B cell (primary cell): ENCODE results near the gene ANGPTL2. TPM values are rescaled to one million over a fixed set of nuclear protein-coding genes. Genes with fewer than 3 reads are reported as not detected.
"Not testable (repeated sequence)": the region's sequence is repeated elsewhere in the genome, so short reads cannot be mapped to it uniquely, and the experiment has no call there.

Experiments used
- ATAC-seq: fragments of 200-7000 bp; cut with Tn5 transposase; one replicate; pipeline ENCODE4 v1.10.0; 2021; ENCODE audit warnings: low read depth, mild to moderate bottlenecking, moderate number of reproducible peaks, moderate library complexity
- CTCF ChIA-PET: fragments of 350-600 bp; sonication (Branson Sonifier 250); formaldehyde crosslinking; loops from one replicate; lab custom pipeline; 2021; ENCODE audit warnings: antibody characterized with exemption, inconsistent platforms; lab: Charles Lee
- POLR2A ChIA-PET: fragments of 350-600 bp; sonication (Branson Sonifier 250); formaldehyde crosslinking; loops from one replicate; lab custom pipeline; 2021; ENCODE audit warnings: antibody characterized with exemption; lab: Charles Lee
- DNase-seq: peaks from one replicate; pipeline ENCODE4 v3.0.0; 2013
- H2AFZ ChIP-seq: 2 replicates; pipeline ENCODE4 v1.6.1; 2012; ENCODE audit warnings: mild to moderate bottlenecking, low read depth, low read length; ENCODE audit not compliant: insufficient read depth, poor library complexity, severe bottlenecking
- H3K27ac ChIP-seq, 2 donors: 1 replicate in 1 of 2; 2 replicates in 1 of 2; pipeline ENCODE4 v1.5.1; 2012 to 2013; ENCODE audit warnings: low read length in 2 of 2, mild to moderate bottlenecking in 2 of 2, moderate library complexity in 1 of 2
- H3K27me3 ChIP-seq, 4 experiments: fragments of 200-600 bp in 1 of 4; sonication (generic) in 1 of 4; replicated peaks in 1 of 4; 1 replicate in 2 of 4; 2 replicates in 2 of 4; pipeline versions ENCODE4 v1.6.1 to v1.7.0; 2013 to 2016; ENCODE audit warnings: low read length in 3 of 4, mild to moderate bottlenecking in 2 of 4, mixed read lengths in 1 of 4, moderate library complexity in 1 of 4; ENCODE audit not compliant: insufficient read depth in 4 of 4, control insufficient read depth in 3 of 4; ENCODE audit errors: control extremely low read depth in 1 of 4
- H3K36me3 ChIP-seq, 2 experiments: replicated peaks in 1 of 2; 1 replicate in 1 of 2; 2 replicates in 1 of 2; pipeline versions ENCODE4 v1.6.1 to v1.7.1; 2013; ENCODE audit warnings: low read length in 1 of 2; ENCODE audit not compliant: insufficient read depth in 2 of 2, control insufficient read depth in 1 of 2; ENCODE audit errors: control extremely low read depth in 1 of 2, extremely low read depth in 1 of 2
- H3K4me1 ChIP-seq, 2 donors: fragments of 200-600 bp in 1 of 2; sonication (generic) in 1 of 2; 1 replicate in 1 of 2; 2 replicates in 1 of 2; pipeline versions ENCODE4 v1.5.1 to v1.6.1; 2013 to 2017; ENCODE audit warnings: low read length in 2 of 2; ENCODE audit not compliant: control insufficient read depth in 2 of 2, insufficient read depth in 2 of 2
- H3K4me2 ChIP-seq: replicated peaks from 2 replicates; pipeline ENCODE3; 2012; ENCODE audit warnings: mild to moderate bottlenecking, low read depth, low read length; ENCODE audit not compliant: poor library complexity, severe bottlenecking
- H3K4me3 ChIP-seq, 5 experiments: fragments of 200-600 bp in 1 of 5; sonication (generic) in 1 of 5; 1 replicate in 3 of 5; 2 replicates in 2 of 5; pipeline versions ENCODE4 v1.5.1 to v1.7.0; 2011 to 2016; ENCODE audit warnings: low read length in 4 of 5, mild to moderate bottlenecking in 4 of 5, low read depth in 2 of 5, control low read depth in 1 of 5, moderate library complexity in 1 of 5; ENCODE audit not compliant: insufficient read depth in 1 of 5; ENCODE audit errors: control extremely low read depth in 1 of 5, extremely low read depth in 1 of 5
- H3K79me2 ChIP-seq: fragments of 200-600 bp; sonication (generic); one replicate; pipeline ENCODE4 v1.6.0; 2016; ENCODE audit warnings: low read length; ENCODE audit not compliant: control insufficient read depth, insufficient read depth
- H3K9ac ChIP-seq: fragments of 200-600 bp; sonication (generic); 2 replicates; pipeline ENCODE4 v1.6.1; 2017; ENCODE audit warnings: mild to moderate bottlenecking, low read length, moderate library complexity
- H3K9me3 ChIP-seq, 3 donors: one replicate each; pipeline versions ENCODE4 v1.6.1 to v1.7.1; 2013; ENCODE audit warnings: low read length in 2 of 3; ENCODE audit not compliant: control insufficient read depth in 2 of 3, insufficient read depth in 1 of 3; ENCODE audit errors: control extremely low read depth in 1 of 3
- H4K20me1 ChIP-seq: 2 replicates; pipeline ENCODE4 v1.6.0; 2012; ENCODE audit warnings: mild to moderate bottlenecking, low read length; ENCODE audit not compliant: insufficient read depth, control insufficient read depth, poor library complexity, severe bottlenecking
- H3K27ac Mint-ChIP-seq: one replicate; pipeline ENCODE4 v1.8.0; 2021; ENCODE audit warnings: mixed read lengths
- H3K27me3 Mint-ChIP-seq: one replicate; pipeline ENCODE4 v1.8.0; 2021; ENCODE audit warnings: mixed read lengths
- H3K4me1 Mint-ChIP-seq: one replicate; pipeline ENCODE4 v1.8.0; 2021; ENCODE audit warnings: mixed read lengths
- H3K4me3 Mint-ChIP-seq: one replicate; pipeline ENCODE4 v1.8.0; 2021; ENCODE audit warnings: mixed read lengths
- H3K9me3 Mint-ChIP-seq: one replicate; pipeline ENCODE4 v1.8.0; 2022; ENCODE audit warnings: mixed read lengths; ENCODE audit not compliant: insufficient read depth
- EZH2 ChIP-seq: IDR thresholded peaks from 2 replicates; pipeline ENCODE4 v1.6.1; 2012; ENCODE audit warnings: borderline replicate concordance, low read depth, mild to moderate bottlenecking, moderate library complexity, low read length; ENCODE audit not compliant: insufficient read depth, poor library complexity, severe bottlenecking
- WGBS: methylation state at CpG from one replicate; pipeline ENCODE4 v1.1.5; 2013; ENCODE audit warnings: missing lambda C conversion rate; ENCODE audit not compliant: insufficient coverage; 5-methylcytosine and 5-hydroxymethylcytosine counted together
- intact Hi-C: fragments of 100-400 bp; cut with micrococcal nuclease; formaldehyde crosslinking; loops from one replicate; pipeline ENCODE4 v1.10.0; 2022
- polyA minus RNA-seq: library from RNA; depleted of rRNA, polyadenylated mRNA; stranded (reverse); fragments of >200 nt; gene quantifications from 2 replicates; pipeline ENCODE4 v1.2.3, GENCODE V29; 2012
- polyA plus RNA-seq: library from polyadenylated mRNA; depleted of rRNA; stranded (reverse); fragments of >200 nt; gene quantifications from 2 replicates; pipeline ENCODE4 v1.2.3, GENCODE V29; 2012
- total RNA-seq, 2 donors: library from RNA; stranded (reverse); fragments of 120-200 nt in 1 of 2; gene quantifications; 1 replicate in 1 of 2; 2 replicates in 1 of 2; pipeline versions ENCODE4 v1.2.3 to v1.2.4, GENCODE V29; 2013 to 2022
- TF ChIP-seq, protein P1 (sequence below): fragments of 200-600 bp; IDR thresholded peaks from one replicate; pipeline ENCODE4 v1.8.0; 2022; ENCODE audit warnings: antibody characterized with exemption, mild to moderate bottlenecking

The ANGPTL2 gene, protein sequence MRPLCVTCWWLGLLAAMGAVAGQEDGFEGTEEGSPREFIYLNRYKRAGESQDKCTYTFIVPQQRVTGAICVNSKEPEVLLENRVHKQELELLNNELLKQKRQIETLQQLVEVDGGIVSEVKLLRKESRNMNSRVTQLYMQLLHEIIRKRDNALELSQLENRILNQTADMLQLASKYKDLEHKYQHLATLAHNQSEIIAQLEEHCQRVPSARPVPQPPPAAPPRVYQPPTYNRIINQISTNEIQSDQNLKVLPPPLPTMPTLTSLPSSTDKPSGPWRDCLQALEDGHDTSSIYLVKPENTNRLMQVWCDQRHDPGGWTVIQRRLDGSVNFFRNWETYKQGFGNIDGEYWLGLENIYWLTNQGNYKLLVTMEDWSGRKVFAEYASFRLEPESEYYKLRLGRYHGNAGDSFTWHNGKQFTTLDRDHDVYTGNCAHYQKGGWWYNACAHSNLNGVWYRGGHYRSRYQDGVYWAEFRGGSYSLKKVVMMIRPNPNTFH
- not detected in 2 replicates for total RNA-seq
- 0.98 TPM for total RNA-seq (2013)
- polyA plus RNA-seq = not detected in 2 replicates
- 0.07 TPM in 1 of 2 replicates, not detected in the other for polyA minus RNA-seq

DNA sequence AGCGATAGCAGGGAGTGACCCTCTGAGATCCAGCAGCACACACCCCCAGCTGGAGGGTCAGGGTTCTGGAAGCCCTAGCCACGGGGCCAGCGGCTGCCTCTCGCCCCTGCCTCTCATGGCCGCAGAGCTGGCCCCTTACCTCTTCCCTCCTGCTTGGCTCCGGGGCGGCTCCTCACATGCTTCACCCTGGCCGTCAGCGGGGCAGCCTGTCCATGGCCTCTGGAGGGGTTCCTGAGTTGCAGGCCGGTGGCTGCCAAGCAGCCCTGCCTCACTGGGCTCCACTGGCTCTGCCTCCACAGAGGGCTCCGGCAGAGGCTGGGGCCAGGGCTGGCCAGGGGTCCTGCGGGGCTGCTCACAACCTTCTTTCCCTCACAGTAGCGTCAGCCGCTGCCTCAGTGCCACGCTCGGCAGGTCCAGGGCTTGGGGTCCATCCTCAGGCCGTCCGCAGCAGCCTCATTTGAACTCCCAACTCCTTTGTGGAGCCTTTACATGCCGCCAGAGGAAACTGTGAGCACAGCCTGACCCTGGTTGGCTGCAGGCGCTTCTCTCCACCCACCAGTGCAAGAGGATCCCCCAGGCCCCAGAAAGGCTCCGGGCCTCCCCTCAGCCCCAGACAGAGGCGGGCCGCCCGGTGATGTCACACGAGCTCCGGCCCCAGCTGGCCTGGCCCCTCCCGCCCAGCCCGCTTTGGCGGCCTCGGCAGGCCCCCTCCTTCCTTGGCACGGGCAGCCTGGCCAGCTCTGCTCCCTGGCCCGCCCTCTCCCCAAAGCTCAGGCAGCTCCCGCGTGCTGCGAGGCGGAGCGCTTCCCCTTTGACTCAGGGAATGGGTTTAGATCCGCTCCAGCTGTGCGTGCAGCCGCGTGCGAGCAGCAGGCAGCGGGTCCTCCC is at the start of gene ANGPTL2:
ANGPTL2 (minus strand) TSS at position 460 of the 888 bp plus-strand sequence. CDS start 13,904 bp downstream, outside the sequence.
- Histone ChIP-seq H3K4me3 (peak within 1 kb of the TSS in 3 of 5 experiments; percentile 7 to 17 (median 11)), H3K9ac (peak within 1 kb of the TSS; percentile 13), H2AFZ (no peak within 1 kb of the TSS), H3K4me1 (peaks cover 19 to 30% of the 10 kb centered on the region in 2 donors), H3K27me3 (peaks cover 0 to 14% (median 5%) of the 10 kb centered on the region in 4 experiments), H3K9me3 (no peaks in the 10 kb centered on the region), H3K4me2 (peak within 1 kb of the TSS; percentile 64), H3K27ac (no peak within 1 kb of the TSS), H4K20me1 (no peaks in the 10 kb centered on the region), H3K36me3 (no peaks in the 10 kb centered on the region), H3K79me2 (no peaks in the 10 kb centered on the region)
- intact Hi-C loops = no loop called here
- peak; percentile 49 for DNase-seq
- Mint-ChIP-seq H3K4me1 (peaks cover 38% of the 10 kb centered on the region), H3K27me3 (peaks cover 22% of the 10 kb centered on the region), H3K9me3 (no peaks in the 10 kb centered on the region), H3K27ac (no peak within 1 kb of the TSS), H3K4me3 (peak within 1 kb of the TSS; percentile 47)
- POLR2A ChIA-PET = no interaction called here
- CTCF ChIA-PET = no interaction called here
- ATAC-seq = peak; percentile 53
- WGBS = 20% methylated on average over 43 of the region's 43 CpGs
- no peak for TF ChIP-seq EZH2
- TF ChIP-seq, protein P1, sequence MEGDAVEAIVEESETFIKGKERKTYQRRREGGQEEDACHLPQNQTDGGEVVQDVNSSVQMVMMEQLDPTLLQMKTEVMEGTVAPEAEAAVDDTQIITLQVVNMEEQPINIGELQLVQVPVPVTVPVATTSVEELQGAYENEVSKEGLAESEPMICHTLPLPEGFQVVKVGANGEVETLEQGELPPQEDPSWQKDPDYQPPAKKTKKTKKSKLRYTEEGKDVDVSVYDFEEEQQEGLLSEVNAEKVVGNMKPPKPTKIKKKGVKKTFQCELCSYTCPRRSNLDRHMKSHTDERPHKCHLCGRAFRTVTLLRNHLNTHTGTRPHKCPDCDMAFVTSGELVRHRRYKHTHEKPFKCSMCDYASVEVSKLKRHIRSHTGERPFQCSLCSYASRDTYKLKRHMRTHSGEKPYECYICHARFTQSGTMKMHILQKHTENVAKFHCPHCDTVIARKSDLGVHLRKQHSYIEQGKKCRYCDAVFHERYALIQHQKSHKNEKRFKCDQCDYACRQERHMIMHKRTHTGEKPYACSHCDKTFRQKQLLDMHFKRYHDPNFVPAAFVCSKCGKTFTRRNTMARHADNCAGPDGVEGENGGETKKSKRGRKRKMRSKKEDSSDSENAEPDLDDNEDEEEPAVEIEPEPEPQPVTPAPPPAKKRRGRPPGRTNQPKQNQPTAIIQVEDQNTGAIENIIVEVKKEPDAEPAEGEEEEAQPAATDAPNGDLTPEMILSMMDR = no peak

DNA sequence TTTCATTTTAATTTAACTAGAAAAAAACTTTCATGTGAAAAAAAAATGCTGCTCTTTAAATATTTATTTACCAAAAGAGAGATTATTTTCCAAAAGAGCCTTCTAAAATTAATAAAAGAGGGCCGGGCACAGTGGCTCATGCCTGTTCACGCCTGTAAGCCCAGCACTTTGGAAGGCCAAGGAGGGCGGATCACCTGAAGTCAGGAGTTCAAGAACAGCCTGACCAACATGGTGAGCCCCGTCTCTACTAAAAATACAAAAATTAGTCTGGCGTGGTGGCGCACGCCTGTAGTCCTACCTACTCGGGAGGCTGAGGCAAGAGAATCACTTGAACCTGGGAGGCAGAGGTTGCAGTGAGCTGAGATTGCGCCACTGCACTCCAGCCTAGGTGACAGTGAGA is 48.9 kb upstream of the ANGPTL2 start:
- ATAC-seq, H3K9me3 ChIP-seq, H4K20me1 ChIP-seq, H2AFZ ChIP-seq, H3K4me3 Mint-ChIP-seq, H3K9me3 Mint-ChIP-seq, POLR2A ChIA-PET, DNase-seq, H3K79me2 ChIP-seq, H3K27me3 Mint-ChIP-seq, H3K27ac ChIP-seq, H3K27ac Mint-ChIP-seq, H3K4me3 ChIP-seq, intact Hi-C loops, H3K27me3 ChIP-seq, H3K9ac ChIP-seq, H3K4me2 ChIP-seq, CTCF ChIA-PET: not testable (repeated sequence)
- Histone ChIP-seq H3K36me3 (peaks cover 0 to 11% of the 10 kb centered on the region in 2 experiments), H3K4me1 (peaks cover 17 to 21% of the 10 kb centered on the region in 2 donors)
- WGBS = 97% methylated on average over 7 of the region's 9 CpGs
- peaks cover 21% of the 10 kb centered on the region for H3K4me1 Mint-ChIP-seq
